Natural killer cell (primary cell): ENCODE data around the gene GLTPD2. TPM values are rescaled to one million over a fixed set of nuclear protein-coding genes. Genes with fewer than 3 reads are reported as not detected.

Experiments
- ATAC-seq, 3 donors: fragments of 150-1000 bp in 2 of 3; fragments of 200-7000 bp in 1 of 3; cut with Tn5 transposase; 1 replicate in 1 of 3; 2 replicates in 2 of 3; pipeline ENCODE4 v1.10.0; 2021; ENCODE audit warnings: mild to moderate bottlenecking in 2 of 3, moderate library complexity in 2 of 3
- DNase-seq, 2 donors: peaks; one replicate each; pipeline versions ENCODE4 v3.0.0 to v3.0.0-alpha.2; 2013 to 2021; ENCODE audit warnings: mixed read lengths in 1 of 2
- H3K27ac ChIP-seq: one replicate; pipeline ENCODE4 v1.5.1; 2013; ENCODE audit warnings: mild to moderate bottlenecking, low read length
- H3K27me3 ChIP-seq: one replicate; pipeline ENCODE4 v1.6.1; 2013; ENCODE audit warnings: low read length; ENCODE audit not compliant: control insufficient read depth, insufficient read depth
- H3K36me3 ChIP-seq: one replicate; pipeline ENCODE4 v1.6.1; 2013; ENCODE audit warnings: low read length; ENCODE audit not compliant: control insufficient read depth, insufficient read depth
- H3K4me1 ChIP-seq: one replicate; pipeline ENCODE4 v1.6.1; 2013; ENCODE audit warnings: low read length; ENCODE audit not compliant: control insufficient read depth, insufficient read depth
- H3K4me3 ChIP-seq: one replicate; pipeline ENCODE4 v1.5.1; 2013; ENCODE audit warnings: low read length
- H3K9me3 ChIP-seq: one replicate; pipeline ENCODE4 v1.6.1; 2013; ENCODE audit warnings: low read length; ENCODE audit not compliant: control insufficient read depth, insufficient read depth
- H3K27ac Mint-ChIP-seq, 2 donors: one replicate each; pipeline ENCODE4 v1.8.0; 2022; ENCODE audit warnings: mild to moderate bottlenecking in 2 of 2, mixed read lengths in 2 of 2, moderate library complexity in 1 of 2
- H3K27me3 Mint-ChIP-seq, 2 donors: one replicate each; pipeline ENCODE4 v1.8.0; 2022; ENCODE audit warnings: low read depth in 2 of 2, mixed read lengths in 2 of 2
- H3K36me3 Mint-ChIP-seq: one replicate; pipeline ENCODE4 v1.8.0; 2022; ENCODE audit warnings: mixed read lengths
- H3K4me1 Mint-ChIP-seq, 2 donors: one replicate each; pipeline ENCODE4 v1.8.0; 2022; ENCODE audit warnings: mixed read lengths in 2 of 2
- H3K4me3 Mint-ChIP-seq: one replicate; pipeline ENCODE4 v1.8.0; 2022; ENCODE audit warnings: mild to moderate bottlenecking, moderate library complexity, mixed read lengths
- H3K9me3 Mint-ChIP-seq, 2 donors: one replicate each; pipeline ENCODE4 v1.8.0; 2022; ENCODE audit warnings: mixed read lengths in 2 of 2
- CTCF ChIP-seq: fragments of 200-600 bp; IDR thresholded peaks from one replicate; pipeline ENCODE4 v1.8.0; 2022; ENCODE audit warnings: antibody characterized with exemption
- WGBS: methylation state at CpG from one replicate; pipeline ENCODE4 v1.1.7; 2013; ENCODE audit warnings: missing lambda C conversion rate; ENCODE audit not compliant: insufficient coverage; 5-methylcytosine and 5-hydroxymethylcytosine counted together
- intact Hi-C: fragments of 100-400 bp; cut with micrococcal nuclease; formaldehyde crosslinking; loops from one replicate; pipeline ENCODE4 v1.14.2; 2022
- total RNA-seq, 4 donors: library from RNA; stranded (reverse); fragments of 120-200 nt in 1 of 4; gene quantifications; one replicate each; pipeline versions ENCODE4 v1.2.3 to v1.2.4, GENCODE V29; 2013 to 2022

GLTPD2 gene
- total RNA-seq, 3 donors from 2014 or later (not counting 1 experiment from before 2014, with no cell fraction given): not detected

GRCh38 chr17:4833941-4834680, 45.3 kb downstream of the GLTPD2 start:
- Histone ChIP-seq H3K4me3 (peak overlapping the region; percentile 54), H3K9me3 (no peaks in the 10 kb centered on the region), H3K36me3 (no peaks in the 10 kb centered on the region), H3K27ac (peak overlapping the region; percentile 62), H3K4me1 (peaks cover 33% of the 10 kb centered on the region), H3K27me3 (no peaks in the 10 kb centered on the region)
- ATAC-seq: no peak
- Mint-ChIP-seq H3K9me3 (no peaks in the 10 kb centered on the region), H3K4me3 (peak overlapping the region; percentile 90), H3K27me3 (no peaks in the 10 kb centered on the region), H3K36me3 (no peaks in the 10 kb centered on the region), H3K27ac (peak overlapping the region; percentile 81 to 87), H3K4me1 (peaks cover 30 to 35% of the 10 kb centered on the region in 2 donors)
- no peak for TF ChIP-seq CTCF
- WGBS: 24% methylated on average over 12 of the region's 15 CpGs
- intact Hi-C loops: no loop called here
- peak in 1 of 2 donors; percentile 41 for DNase-seq

GRCh38 chr17:4834681-4835020, 45.9 kb downstream of the GLTPD2 start:
- H3K27me3 Mint-ChIP-seq: no peaks in the 10 kb centered on the region
- Histone ChIP-seq H3K27me3 (no peaks in the 10 kb centered on the region), H3K27ac (no peak overlapping the region), H3K9me3 (no peaks in the 10 kb centered on the region), H3K36me3 (no peaks in the 10 kb centered on the region), H3K4me3 (no peak overlapping the region), H3K4me1 (peaks cover 33% of the 10 kb centered on the region)
- no peaks in the 10 kb centered on the region for H3K36me3 Mint-ChIP-seq
- H3K4me1 Mint-ChIP-seq: peaks cover 35 to 41% of the 10 kb centered on the region in 2 donors
- DNase-seq (no peak), ATAC-seq (no peak)
- peak overlapping the region; percentile 90 for H3K4me3 Mint-ChIP-seq
- WGBS: 95% methylated on average over 4 of the region's 4 CpGs
- no peak for TF ChIP-seq CTCF
- H3K27ac Mint-ChIP-seq: peak overlapping the region; percentile 81 to 87
- intact Hi-C loops: loop anchor here (5.0 kb wide), 1 partner anchor 37 kb away; the partner anchor contains the start of gene PSMB6
- no peaks in the 10 kb centered on the region for H3K9me3 Mint-ChIP-seq

GRCh38 chr17:4836221-4836620, 47.5 kb downstream of the GLTPD2 start:
- intact Hi-C loops: loop anchor here (5.0 kb wide), 1 partner anchor 39 kb away; the partner anchor contains the start of gene PSMB6
- no peak for TF ChIP-seq CTCF
- Mint-ChIP-seq H3K27me3 (no peaks in the 10 kb centered on the region), H3K9me3 (no peaks in the 10 kb centered on the region), H3K27ac (peak overlapping the region in 1 of 2 donors; percentile 62), H3K36me3 (no peaks in the 10 kb centered on the region), H3K4me1 (peaks cover 50 to 55% of the 10 kb centered on the region in 2 donors), H3K4me3 (peak overlapping the region; percentile 45)
- WGBS: 83% methylated on average over 4 of the region's 4 CpGs
- H3K9me3 ChIP-seq: no peaks in the 10 kb centered on the region
- ATAC-seq (no peak), DNase-seq (no peak)
- H3K4me1 ChIP-seq: peaks cover 42% of the 10 kb centered on the region
- no peaks in the 10 kb centered on the region for H3K27me3 ChIP-seq
- H3K4me3 ChIP-seq: no peak overlapping the region
- H3K36me3 ChIP-seq: no peaks in the 10 kb centered on the region
- no peak overlapping the region for H3K27ac ChIP-seq
